22Rv1 (cell line): ENCODE measurements around the gene COL9A3.

ENCODE experiments used
- ZFX ChIP-seq: fragments of 450-650 bp; IDR thresholded peaks from 2 replicates; pipeline ENCODE4 v1.6.1; 2017; ENCODE audit warnings: antibody characterized with exemption, borderline replicate concordance
- TF ChIP-seq, protein P1 (sequence below): fragments of 450-650 bp; IDR thresholded peaks from 2 replicates; pipeline ENCODE4 v1.5.1; 2017; ENCODE audit warnings: mild to moderate bottlenecking

DNA sequence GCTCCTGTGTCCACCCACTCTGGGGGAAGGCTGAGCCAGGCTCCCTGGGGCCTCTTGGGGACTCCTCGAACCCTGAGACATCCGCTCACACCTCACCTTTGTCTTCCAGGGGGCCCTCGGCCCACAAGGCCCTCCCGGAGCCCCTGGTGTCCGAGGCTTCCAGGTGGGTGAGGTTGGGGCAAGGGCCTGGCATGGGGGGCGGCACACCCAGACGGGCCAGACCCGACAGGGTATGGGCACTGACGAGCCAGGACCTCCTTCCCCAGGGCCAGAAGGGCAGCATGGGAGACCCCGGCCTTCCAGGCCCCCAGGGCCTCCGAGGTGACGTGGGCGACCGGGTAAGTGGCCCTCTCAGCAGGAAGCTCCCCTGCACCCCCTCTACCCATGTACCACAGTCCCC lies 13.4 kb downstream of the COL9A3 start:
- TF ChIP-seq, protein P1, sequence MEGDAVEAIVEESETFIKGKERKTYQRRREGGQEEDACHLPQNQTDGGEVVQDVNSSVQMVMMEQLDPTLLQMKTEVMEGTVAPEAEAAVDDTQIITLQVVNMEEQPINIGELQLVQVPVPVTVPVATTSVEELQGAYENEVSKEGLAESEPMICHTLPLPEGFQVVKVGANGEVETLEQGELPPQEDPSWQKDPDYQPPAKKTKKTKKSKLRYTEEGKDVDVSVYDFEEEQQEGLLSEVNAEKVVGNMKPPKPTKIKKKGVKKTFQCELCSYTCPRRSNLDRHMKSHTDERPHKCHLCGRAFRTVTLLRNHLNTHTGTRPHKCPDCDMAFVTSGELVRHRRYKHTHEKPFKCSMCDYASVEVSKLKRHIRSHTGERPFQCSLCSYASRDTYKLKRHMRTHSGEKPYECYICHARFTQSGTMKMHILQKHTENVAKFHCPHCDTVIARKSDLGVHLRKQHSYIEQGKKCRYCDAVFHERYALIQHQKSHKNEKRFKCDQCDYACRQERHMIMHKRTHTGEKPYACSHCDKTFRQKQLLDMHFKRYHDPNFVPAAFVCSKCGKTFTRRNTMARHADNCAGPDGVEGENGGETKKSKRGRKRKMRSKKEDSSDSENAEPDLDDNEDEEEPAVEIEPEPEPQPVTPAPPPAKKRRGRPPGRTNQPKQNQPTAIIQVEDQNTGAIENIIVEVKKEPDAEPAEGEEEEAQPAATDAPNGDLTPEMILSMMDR: no peak
- TF ChIP-seq ZFX: no peak
